T-helper 9 cell (primary cell): Measurements from ENCODE around the gene FERMT1.
"Not testable (repeated sequence)": the region's sequence is repeated elsewhere in the genome, so short reads cannot be mapped to it uniquely, and the experiment has no call there.

ENCODE experiments used
- DNase-seq: peaks from one replicate; pipeline ENCODE4 v3.0.0-alpha.2; 2020

Gene FERMT1

GRCh38 chr20:6036213-6036612 lies 86.6 kb downstream of the FERMT1 start:
- no peak for DNase-seq

- DNase-seq: no peak
Observed at GRCh38 chr20:6034134-6034969, 88.5 kb downstream of the FERMT1 start.

GRCh38 chr20:6032907-6033306 lies 89.9 kb downstream of the FERMT1 start:
- not testable (repeated sequence) for DNase-seq

- DNase-seq: no peak
Observed at GRCh38 chr20:6030453-6031080, 92.3 kb downstream of the FERMT1 start.

- no peak for DNase-seq
Observed at GRCh38 chr20:6029538-6029937, 93.3 kb downstream of the FERMT1 start.

DNA sequence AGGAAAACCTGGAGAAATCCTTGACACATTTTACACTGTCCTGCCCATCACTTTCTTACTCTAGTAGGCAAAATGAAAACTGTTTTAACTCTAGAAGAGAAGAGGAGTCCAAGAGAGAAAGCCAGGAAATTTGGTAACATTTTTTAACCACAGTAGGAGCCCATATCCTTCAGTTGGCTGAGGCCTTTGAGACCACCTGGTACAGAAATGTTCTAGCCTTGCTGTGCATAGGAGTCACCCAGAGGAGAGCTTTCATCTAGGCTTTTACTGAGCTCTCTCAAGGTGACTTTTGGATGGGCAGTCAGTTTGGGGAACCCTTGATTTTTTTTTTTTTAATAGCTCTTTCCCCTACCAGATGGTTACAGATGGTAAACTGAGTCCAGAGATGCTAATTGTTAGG lies 94.0 kb downstream of the FERMT1 start:
- DNase-seq: no peak

GRCh38 chr20:6026051-6026450 lies 96.8 kb downstream of the FERMT1 start:
- DNase-seq: no peak
